Liver (tissue), 9 donors: Measurements from ENCODE around the gene GALNT17. TPM values are rescaled to one million over a fixed set of nuclear protein-coding genes. Genes with fewer than 3 reads are reported as not detected.

ENCODE experiments used
- DNase-seq: peaks from one replicate; pipeline ENCODE4 v3.0.0-alpha.2; 2017; ENCODE audit warnings: low spot score
- H3K27ac ChIP-seq, 2 donors: one replicate each; pipeline ENCODE4 v1.7.0; 2013; ENCODE audit warnings: inconsistent platforms in 2 of 2, low read length in 2 of 2, control low read depth in 1 of 2, low read depth in 1 of 2, mild to moderate bottlenecking in 1 of 2
- H3K27me3 ChIP-seq, 4 donors: one replicate each; pipeline versions ENCODE4 v1.6.1 to v1.7.0; 2013; ENCODE audit warnings: low read length in 3 of 4, inconsistent platforms in 1 of 4, mild to moderate bottlenecking in 1 of 4, moderate library complexity in 1 of 4; ENCODE audit not compliant: control insufficient read depth in 4 of 4, insufficient read depth in 4 of 4
- H3K36me3 ChIP-seq, 4 donors: one replicate each; pipeline versions ENCODE4 v1.6.1 to v1.7.0; 2013; ENCODE audit warnings: low read length in 3 of 4, mild to moderate bottlenecking in 3 of 4, low read depth in 1 of 4, moderate library complexity in 1 of 4; ENCODE audit not compliant: control insufficient read depth in 4 of 4, insufficient read depth in 3 of 4
- H3K4me1 ChIP-seq, 4 donors: one replicate each; pipeline versions ENCODE4 v1.6.1 to v1.7.0; 2013; ENCODE audit warnings: low read length in 3 of 4, mild to moderate bottlenecking in 3 of 4, moderate library complexity in 1 of 4; ENCODE audit not compliant: control insufficient read depth in 4 of 4, insufficient read depth in 4 of 4
- H3K4me3 ChIP-seq, 3 donors: one replicate each; pipeline versions ENCODE4 v1.6.1 to v1.7.0; 2013; ENCODE audit warnings: low read length in 3 of 3, control low read depth in 1 of 3, low read depth in 1 of 3, mild to moderate bottlenecking in 1 of 3
- H3K9ac ChIP-seq, 2 donors: one replicate each; pipeline ENCODE4 v1.7.0; 2013; ENCODE audit warnings: low read length in 2 of 2, mild to moderate bottlenecking in 2 of 2, moderate library complexity in 2 of 2, control low read depth in 1 of 2, low read depth in 1 of 2
- H3K9me3 ChIP-seq, 4 donors: one replicate each; pipeline versions ENCODE4 v1.6.1 to v1.7.0; 2013; ENCODE audit warnings: low read length in 3 of 4; ENCODE audit not compliant: control insufficient read depth in 4 of 4
- ATF3 ChIP-seq: IDR thresholded peaks from 2 replicates; pipeline ENCODE4 v1.6.1; 2016; ENCODE audit warnings: antibody characterized with exemption
- CTCF ChIP-seq: fragments of 150-350 bp; IDR thresholded peaks from 2 replicates; pipeline ENCODE4 v1.5.1; 2017; ENCODE audit warnings: improper control_type of control experiment, low read depth, low read length; ENCODE audit not compliant: missing input control
- EGR1 ChIP-seq, 2 donors: IDR thresholded peaks; 2 replicates each; pipeline ENCODE4 v1.6.1; 2016 to 2018; ENCODE audit warnings: antibody characterized with exemption in 2 of 2, low read depth in 2 of 2
- FOXA1 ChIP-seq: IDR thresholded peaks from 2 replicates; pipeline ENCODE4 v1.6.1; 2016; ENCODE audit warnings: antibody characterized with exemption
- FOXA2 ChIP-seq: IDR thresholded peaks from 2 replicates; pipeline ENCODE4 v1.6.1; 2016; ENCODE audit warnings: antibody characterized with exemption
- GABPA ChIP-seq, 2 donors: IDR thresholded peaks in 1 of 2; conservative IDR thresholded peaks in 1 of 2; 2 replicates each; pipeline ENCODE4 v1.6.1; 2016; ENCODE audit warnings: antibody characterized with exemption in 2 of 2, mild to moderate bottlenecking in 1 of 2, moderate library complexity in 1 of 2
- HNF4A ChIP-seq, 2 donors: conservative IDR thresholded peaks; 2 replicates each; pipeline ENCODE4 v1.6.1; 2016; ENCODE audit warnings: antibody characterized with exemption in 2 of 2, mild to moderate bottlenecking in 2 of 2
- HNF4G ChIP-seq: IDR thresholded peaks from 2 replicates; pipeline ENCODE4 v1.6.1; 2016; ENCODE audit warnings: antibody characterized with exemption
- JUND ChIP-seq, 2 donors: IDR thresholded peaks; 2 replicates each; pipeline ENCODE4 v1.6.1; 2016; ENCODE audit warnings: antibody characterized with exemption in 2 of 2
- MAX ChIP-seq: IDR thresholded peaks from 2 replicates; pipeline ENCODE4 v1.6.1; 2016; ENCODE audit warnings: antibody characterized with exemption
- NR2F2 ChIP-seq: IDR thresholded peaks from 2 replicates; pipeline ENCODE4 v1.6.1; 2016; ENCODE audit warnings: antibody characterized with exemption
- RAD21 ChIP-seq, 2 donors: IDR thresholded peaks; 2 replicates each; pipeline ENCODE4 v1.6.1; 2016; ENCODE audit warnings: antibody characterized with exemption in 2 of 2, mild to moderate bottlenecking in 2 of 2
- REST ChIP-seq: IDR thresholded peaks from 2 replicates; pipeline ENCODE4 v1.6.1; 2016; ENCODE audit warnings: antibody characterized with exemption, mild to moderate bottlenecking
- RXRA ChIP-seq, 2 donors: IDR thresholded peaks; 2 replicates each; pipeline ENCODE4 v1.6.1; 2017 to 2018; ENCODE audit warnings: antibody characterized with exemption in 2 of 2, mild to moderate bottlenecking in 1 of 2
- SP1 ChIP-seq: IDR thresholded peaks from 2 replicates; pipeline ENCODE4 v1.6.1; 2018; ENCODE audit warnings: antibody characterized with exemption, mild to moderate bottlenecking
- TAF1 ChIP-seq: conservative IDR thresholded peaks from 2 replicates; pipeline ENCODE4 v1.6.1; 2016; ENCODE audit warnings: antibody characterized with exemption, mild to moderate bottlenecking
- YY1 ChIP-seq: IDR thresholded peaks from 2 replicates; pipeline ENCODE4 v1.6.1; 2016; ENCODE audit warnings: antibody characterized with exemption, mild to moderate bottlenecking
- ZBTB33 ChIP-seq: IDR thresholded peaks from 2 replicates; pipeline ENCODE4 v1.6.1; 2016; ENCODE audit warnings: antibody characterized with exemption
- WGBS: extraction: QIAGEN DNeasy Blood & Tissue Kit; methylation state at CpG from one replicate; pipeline ENCODE4 v1.1.7; 2013; 5-methylcytosine and 5-hydroxymethylcytosine counted together
- polyA plus RNA-seq, 2 donors: library from polyadenylated mRNA; stranded (reverse) in 1 of 2; unstranded in 1 of 2; fragments of 200-250 nt in 1 of 2; fragments of >200 nt in 1 of 2; fragmentation: Nextera tagmentation in 1 of 2; extraction: Ambion mirVana in 1 of 2; gene quantifications; one replicate each; pipeline versions ENCODE4 v1.2.1 to v1.2.3, GENCODE V29; 2013 to 2015
- total RNA-seq, 2 donors: library from RNA; depleted of rRNA; stranded (reverse); fragments of >200 nt; gene quantifications; one replicate each; pipeline ENCODE4 v1.2.3, GENCODE V29; 2014
- donor health status: healthy.
- donor health status: healthy.
- donor health status: healthy.
- donor health status: healthy.
- donor health status: healthy.

The GALNT17 gene
- total and polyA plus RNA-seq, 4 donors, result 0.10 to 0.42 (median 0.37) TPM; not detected in 1

GRCh38 chr7:71548746-71549145 is 416.8 kb downstream of the GALNT17 start:
- no peak for TF ChIP-seq GABPA (IDR thresholded peaks at IDR 0.05 in 1 of 2, conservative IDR thresholded peaks at IDR 0.05 in 1 of 2)
- TF ChIP-seq TAF1, result no peak
- TF ChIP-seq JUND (IDR thresholded peaks at IDR 0.05), result no peak
- TF ChIP-seq REST, result no peak
- TF ChIP-seq HNF4A (conservative IDR thresholded peaks at IDR 0.05), result no peak
- no peak for TF ChIP-seq RXRA (IDR thresholded peaks at IDR 0.05)
- no peak for TF ChIP-seq YY1
- TF ChIP-seq SP1, result no peak
- no peak for TF ChIP-seq FOXA2
- TF ChIP-seq HNF4G, result no peak
- no peak for TF ChIP-seq ZBTB33
- TF ChIP-seq NR2F2, result no peak
- TF ChIP-seq FOXA1, result no peak
- TF ChIP-seq EGR1 (IDR thresholded peaks at IDR 0.05; ENCODE audit: low read depth in 2 of 2), result no peak
- no peak for TF ChIP-seq MAX
- TF ChIP-seq CTCF, result no peak
- no peak for TF ChIP-seq RAD21 (IDR thresholded peaks at IDR 0.05)
- no peak for TF ChIP-seq ATF3
- Histone ChIP-seq H3K4me1 (no peaks in the 10 kb centered on the region), H3K27me3 (no peaks in the 10 kb centered on the region), H3K9ac (no peak overlapping the region), H3K36me3 (no peaks in the 10 kb centered on the region), H3K27ac (no peak overlapping the region), H3K9me3 (no peaks in the 10 kb centered on the region), H3K4me3 (no peak overlapping the region)
- no peak for DNase-seq
- 82% methylated on average over 3 of the region's 3 CpGs for WGBS
